Upper lobe of left lung (tissue), 4 donors: ENCODE measurements around the gene FCRLA.

Experiments used
- EP300 ChIP-seq, 4 donors: sonication (generic); formaldehyde crosslinking; IDR thresholded peaks; one replicate each; pipeline ENCODE4 v1.5.1; 2017; ENCODE audit warnings: antibody characterized with exemption in 4 of 4, control low read depth in 2 of 4
- POLR2A ChIP-seq, 4 donors: fragments of 450-650 bp; IDR thresholded peaks; one replicate each; pipeline ENCODE4 v1.5.1; 2016 to 2017; ENCODE audit warnings: antibody characterized with exemption in 4 of 4, mild to moderate bottlenecking in 2 of 4
- POLR2AphosphoS5 ChIP-seq, 2 donors: sonication (generic); formaldehyde crosslinking; IDR thresholded peaks; one replicate each; pipeline ENCODE4 v1.5.1; 2017; ENCODE audit warnings: antibody characterized with exemption in 2 of 2
- TF ChIP-seq, protein P1 (sequence below), 6 experiments: fragments of 450-650 bp in 4 of 6; fragments of 200-600 bp in 2 of 6; sonication (generic) in 2 of 6; IDR thresholded peaks; one replicate each; pipeline ENCODE4 v1.5.1; 2016 to 2019; ENCODE audit warnings: antibody characterized with exemption in 6 of 6

DNA sequence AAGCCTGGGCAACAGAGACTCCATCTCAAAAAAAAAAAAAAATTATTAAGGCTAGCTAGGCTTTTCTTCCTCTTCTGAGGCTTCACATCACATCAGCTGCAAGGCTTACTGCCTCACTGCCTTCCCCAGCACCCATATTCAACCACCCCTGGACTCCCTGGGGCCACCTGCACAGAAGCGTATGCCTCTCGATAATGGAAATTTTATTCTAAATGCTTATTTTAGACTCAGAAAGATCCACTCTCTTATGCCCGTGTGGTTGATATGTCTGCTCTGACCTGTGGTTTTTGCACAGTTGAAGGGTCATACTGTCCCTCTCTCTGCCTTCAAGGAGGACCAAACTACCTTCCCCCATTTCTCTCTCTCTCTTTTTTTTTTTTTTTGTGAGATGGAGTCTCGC, 1.5 kb upstream of the FCRLA start:
- TF ChIP-seq, protein P1, sequence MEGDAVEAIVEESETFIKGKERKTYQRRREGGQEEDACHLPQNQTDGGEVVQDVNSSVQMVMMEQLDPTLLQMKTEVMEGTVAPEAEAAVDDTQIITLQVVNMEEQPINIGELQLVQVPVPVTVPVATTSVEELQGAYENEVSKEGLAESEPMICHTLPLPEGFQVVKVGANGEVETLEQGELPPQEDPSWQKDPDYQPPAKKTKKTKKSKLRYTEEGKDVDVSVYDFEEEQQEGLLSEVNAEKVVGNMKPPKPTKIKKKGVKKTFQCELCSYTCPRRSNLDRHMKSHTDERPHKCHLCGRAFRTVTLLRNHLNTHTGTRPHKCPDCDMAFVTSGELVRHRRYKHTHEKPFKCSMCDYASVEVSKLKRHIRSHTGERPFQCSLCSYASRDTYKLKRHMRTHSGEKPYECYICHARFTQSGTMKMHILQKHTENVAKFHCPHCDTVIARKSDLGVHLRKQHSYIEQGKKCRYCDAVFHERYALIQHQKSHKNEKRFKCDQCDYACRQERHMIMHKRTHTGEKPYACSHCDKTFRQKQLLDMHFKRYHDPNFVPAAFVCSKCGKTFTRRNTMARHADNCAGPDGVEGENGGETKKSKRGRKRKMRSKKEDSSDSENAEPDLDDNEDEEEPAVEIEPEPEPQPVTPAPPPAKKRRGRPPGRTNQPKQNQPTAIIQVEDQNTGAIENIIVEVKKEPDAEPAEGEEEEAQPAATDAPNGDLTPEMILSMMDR (IDR thresholded peaks at IDR 0.05) = no peak
- TF ChIP-seq EP300 (IDR thresholded peaks at IDR 0.05) (no peak), POLR2AphosphoS5 (IDR thresholded peaks at IDR 0.05) (no peak), POLR2A (IDR thresholded peaks at IDR 0.05) (no peak)
